GM23338 (cell line): Measurements from ENCODE around the gene TGFB3. TPM values are rescaled to one million over a fixed set of nuclear protein-coding genes. Genes with fewer than 3 reads are reported as not detected.

ENCODE experiments used
- ATAC-seq: fragments of 200-7000 bp; cut with Tn5 transposase; 3 replicates; pipeline ENCODE4 v1.9.1; 2020
- DNase-seq: peaks from one replicate; pipeline ENCODE4 v3.0.0-alpha.2; 2015; ENCODE audit warnings: low spot score
- H2AFZ ChIP-seq: fragments of 200-600 bp; sonication (generic); 2 replicates; pipeline ENCODE4 v1.8.0; 2016; ENCODE audit warnings: antibody characterized with exemption, mild to moderate bottlenecking, moderate library complexity
- H3F3A ChIP-seq: fragments of 200-600 bp; sonication (generic); replicated peaks from 2 replicates; pipeline ENCODE4 v1.8.0; 2017; ENCODE audit warnings: antibody characterized with exemption, mixed run types, low read depth
- H3K27ac ChIP-seq: fragments of 200-600 bp; sonication (generic); 2 replicates; pipeline ENCODE4 v1.6.1; 2016; ENCODE audit warnings: low read depth
- H3K27me3 ChIP-seq: fragments of 200-600 bp; sonication (generic); 2 replicates; pipeline ENCODE4 v1.8.0; 2016; ENCODE audit warnings: mild to moderate bottlenecking, mixed run types, moderate library complexity; ENCODE audit not compliant: insufficient read depth
- H3K36me3 ChIP-seq: fragments of 200-600 bp; sonication (generic); 2 replicates; pipeline ENCODE4 v1.8.0; 2016; ENCODE audit warnings: mild to moderate bottlenecking; ENCODE audit not compliant: insufficient read depth
- H3K4me1 ChIP-seq: fragments of 200-600 bp; sonication (generic); 2 replicates; pipeline ENCODE4 v1.8.0; 2016; ENCODE audit warnings: mild to moderate bottlenecking, moderate library complexity; ENCODE audit not compliant: insufficient read depth
- H3K4me2 ChIP-seq: fragments of 200-600 bp; sonication (generic); 2 replicates; pipeline ENCODE4 v1.7.1; 2017; ENCODE audit warnings: mixed run types
- H3K4me3 ChIP-seq: fragments of 200-600 bp; sonication (generic); 2 replicates; pipeline ENCODE4 v1.6.1; 2016; ENCODE audit warnings: mixed run types
- H3K79me2 ChIP-seq: fragments of 200-600 bp; sonication (generic); replicated peaks from 2 replicates; pipeline ENCODE4 v1.8.0; 2017; ENCODE audit warnings: mild to moderate bottlenecking; ENCODE audit not compliant: insufficient read depth
- H3K9me2 ChIP-seq: fragments of 200-600 bp; sonication (generic); 2 replicates; pipeline ENCODE4 v1.8.0; 2017; ENCODE audit not compliant: insufficient read depth
- H4K20me1 ChIP-seq: fragments of 200-600 bp; sonication (generic); replicated peaks from 2 replicates; pipeline ENCODE4 v1.8.0; 2017; ENCODE audit warnings: mild to moderate bottlenecking; ENCODE audit not compliant: insufficient read depth
- H3K27ac Mint-ChIP-seq: 2 replicates; pipeline ENCODE4 v1.8.0; 2020; ENCODE audit warnings: inconsistent platforms, mild to moderate bottlenecking, moderate library complexity, mixed read lengths
- H3K27me3 Mint-ChIP-seq: 3 replicates; pipeline ENCODE4 v1.8.0; 2022; ENCODE audit warnings: low read depth, mild to moderate bottlenecking, moderate library complexity, mixed read lengths, inconsistent platforms; ENCODE audit not compliant: insufficient read depth, poor library complexity
- H3K36me3 Mint-ChIP-seq: 3 replicates; pipeline ENCODE4 v1.8.0; 2021; ENCODE audit warnings: low read depth, mild to moderate bottlenecking, inconsistent platforms, moderate library complexity, mixed read lengths
- H3K4me1 Mint-ChIP-seq: 3 replicates; pipeline ENCODE4 v1.8.0; 2020; ENCODE audit warnings: mild to moderate bottlenecking, inconsistent platforms, mixed read lengths
- H3K4me3 Mint-ChIP-seq: 3 replicates; pipeline ENCODE4 v1.8.0; 2021; ENCODE audit warnings: moderate library complexity, mild to moderate bottlenecking, inconsistent platforms, mixed read lengths
- H3K9me3 Mint-ChIP-seq: 3 replicates; pipeline ENCODE4 v1.8.0; 2020; ENCODE audit warnings: moderate library complexity, mild to moderate bottlenecking, inconsistent platforms, mixed read lengths
- POLR2AphosphoS5 ChIP-seq: IDR thresholded peaks from 2 replicates; pipeline ENCODE4 v1.6.1; 2016; ENCODE audit warnings: antibody characterized with exemption, low read depth
- STAT1 ChIP-seq: IDR thresholded peaks from one replicate; pipeline ENCODE4 v1.6.1; 2016; ENCODE audit warnings: antibody characterized with exemption; ENCODE audit not compliant: unreplicated experiment
- ZNF114 ChIP-seq: fragments of 250-450 bp; sonication (Bioruptor Pico); IDR thresholded peaks from 2 replicates; pipeline ENCODE4 v1.5.0; 2020; ENCODE audit warnings: mild to moderate bottlenecking, moderate library complexity
- polyA plus RNA-seq: library from polyadenylated mRNA; unstranded; fragments of >200 nt; fragmentation: Nextera tagmentation; extraction: Ambion mirVana; gene quantifications from 2 replicates; pipeline ENCODE4 v1.2.1, GENCODE V29; 2016
- total RNA-seq: library from RNA; depleted of rRNA; stranded (reverse); fragments of >200 nt; shearing (Covaris generic); gene quantifications from 2 replicates; pipeline ENCODE4 v1.2.3, GENCODE V29; 2014
- TF ChIP-seq, protein P1 (sequence below), 2 experiments: fragments of 200-600 bp in 1 of 2; sonication (generic) in 1 of 2; conservative IDR thresholded peaks; 2 replicates each; pipeline versions ENCODE4 v1.5.1 to v1.6.1; 2016 to 2017; ENCODE audit warnings: antibody characterized with exemption in 2 of 2, low read depth in 2 of 2, mild to moderate bottlenecking in 2 of 2, moderate library complexity in 1 of 2
- TF ChIP-seq, protein P2 (sequence below): IDR thresholded peaks from 2 replicates; pipeline ENCODE4 v1.6.1; 2016; ENCODE audit warnings: antibody characterized with exemption
- TF ChIP-seq, protein P3 (sequence below): fragments of 250-450 bp; sonication (Bioruptor Pico); IDR thresholded peaks from 2 replicates; pipeline ENCODE4 v1.5.0; 2020; ENCODE audit warnings: mild to moderate bottlenecking, moderate library complexity
- TF ChIP-seq, protein P4 (sequence below): IDR thresholded peaks from one replicate; pipeline ENCODE4 v1.6.1; 2018; ENCODE audit warnings: antibody characterized with exemption; ENCODE audit not compliant: unreplicated experiment

TGFB3 gene
- total and polyA plus RNA-seq, 2 experiments from 2014 or later: 0.17 to 0.87 TPM

DNA sequence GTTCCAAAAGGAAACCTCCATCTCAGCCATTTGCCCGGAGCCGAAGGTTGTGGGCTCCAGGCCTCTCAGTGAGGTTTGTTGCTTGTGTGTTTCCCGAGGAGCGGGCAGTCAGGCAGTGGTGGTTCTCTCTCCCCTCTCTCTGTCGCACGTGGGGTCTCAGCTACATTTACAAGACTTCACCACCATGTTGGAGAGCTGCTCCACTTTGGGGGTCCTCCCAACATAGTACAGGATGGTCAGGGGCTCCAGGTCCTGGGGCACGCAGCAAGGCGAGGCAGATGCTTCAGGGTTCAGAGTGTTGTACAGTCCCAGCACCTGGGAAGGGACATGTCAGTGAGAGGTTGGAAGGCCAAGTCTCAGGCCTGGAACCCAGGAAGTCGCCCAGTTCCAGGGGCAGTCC, 22.8 kb downstream of the TGFB3 start:
- TF ChIP-seq, protein P1, sequence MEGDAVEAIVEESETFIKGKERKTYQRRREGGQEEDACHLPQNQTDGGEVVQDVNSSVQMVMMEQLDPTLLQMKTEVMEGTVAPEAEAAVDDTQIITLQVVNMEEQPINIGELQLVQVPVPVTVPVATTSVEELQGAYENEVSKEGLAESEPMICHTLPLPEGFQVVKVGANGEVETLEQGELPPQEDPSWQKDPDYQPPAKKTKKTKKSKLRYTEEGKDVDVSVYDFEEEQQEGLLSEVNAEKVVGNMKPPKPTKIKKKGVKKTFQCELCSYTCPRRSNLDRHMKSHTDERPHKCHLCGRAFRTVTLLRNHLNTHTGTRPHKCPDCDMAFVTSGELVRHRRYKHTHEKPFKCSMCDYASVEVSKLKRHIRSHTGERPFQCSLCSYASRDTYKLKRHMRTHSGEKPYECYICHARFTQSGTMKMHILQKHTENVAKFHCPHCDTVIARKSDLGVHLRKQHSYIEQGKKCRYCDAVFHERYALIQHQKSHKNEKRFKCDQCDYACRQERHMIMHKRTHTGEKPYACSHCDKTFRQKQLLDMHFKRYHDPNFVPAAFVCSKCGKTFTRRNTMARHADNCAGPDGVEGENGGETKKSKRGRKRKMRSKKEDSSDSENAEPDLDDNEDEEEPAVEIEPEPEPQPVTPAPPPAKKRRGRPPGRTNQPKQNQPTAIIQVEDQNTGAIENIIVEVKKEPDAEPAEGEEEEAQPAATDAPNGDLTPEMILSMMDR (conservative IDR thresholded peaks at IDR 0.05; ENCODE audit: low read depth in 2 of 2): no peak
- TF ChIP-seq POLR2AphosphoS5 (no peak), ZNF114 (CRISPR knock-in tag) (no peak), STAT1 (no peak)
- TF ChIP-seq, protein P2, sequence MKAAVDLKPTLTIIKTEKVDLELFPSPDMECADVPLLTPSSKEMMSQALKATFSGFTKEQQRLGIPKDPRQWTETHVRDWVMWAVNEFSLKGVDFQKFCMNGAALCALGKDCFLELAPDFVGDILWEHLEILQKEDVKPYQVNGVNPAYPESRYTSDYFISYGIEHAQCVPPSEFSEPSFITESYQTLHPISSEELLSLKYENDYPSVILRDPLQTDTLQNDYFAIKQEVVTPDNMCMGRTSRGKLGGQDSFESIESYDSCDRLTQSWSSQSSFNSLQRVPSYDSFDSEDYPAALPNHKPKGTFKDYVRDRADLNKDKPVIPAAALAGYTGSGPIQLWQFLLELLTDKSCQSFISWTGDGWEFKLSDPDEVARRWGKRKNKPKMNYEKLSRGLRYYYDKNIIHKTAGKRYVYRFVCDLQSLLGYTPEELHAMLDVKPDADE: no peak
- TF ChIP-seq, protein P3, sequence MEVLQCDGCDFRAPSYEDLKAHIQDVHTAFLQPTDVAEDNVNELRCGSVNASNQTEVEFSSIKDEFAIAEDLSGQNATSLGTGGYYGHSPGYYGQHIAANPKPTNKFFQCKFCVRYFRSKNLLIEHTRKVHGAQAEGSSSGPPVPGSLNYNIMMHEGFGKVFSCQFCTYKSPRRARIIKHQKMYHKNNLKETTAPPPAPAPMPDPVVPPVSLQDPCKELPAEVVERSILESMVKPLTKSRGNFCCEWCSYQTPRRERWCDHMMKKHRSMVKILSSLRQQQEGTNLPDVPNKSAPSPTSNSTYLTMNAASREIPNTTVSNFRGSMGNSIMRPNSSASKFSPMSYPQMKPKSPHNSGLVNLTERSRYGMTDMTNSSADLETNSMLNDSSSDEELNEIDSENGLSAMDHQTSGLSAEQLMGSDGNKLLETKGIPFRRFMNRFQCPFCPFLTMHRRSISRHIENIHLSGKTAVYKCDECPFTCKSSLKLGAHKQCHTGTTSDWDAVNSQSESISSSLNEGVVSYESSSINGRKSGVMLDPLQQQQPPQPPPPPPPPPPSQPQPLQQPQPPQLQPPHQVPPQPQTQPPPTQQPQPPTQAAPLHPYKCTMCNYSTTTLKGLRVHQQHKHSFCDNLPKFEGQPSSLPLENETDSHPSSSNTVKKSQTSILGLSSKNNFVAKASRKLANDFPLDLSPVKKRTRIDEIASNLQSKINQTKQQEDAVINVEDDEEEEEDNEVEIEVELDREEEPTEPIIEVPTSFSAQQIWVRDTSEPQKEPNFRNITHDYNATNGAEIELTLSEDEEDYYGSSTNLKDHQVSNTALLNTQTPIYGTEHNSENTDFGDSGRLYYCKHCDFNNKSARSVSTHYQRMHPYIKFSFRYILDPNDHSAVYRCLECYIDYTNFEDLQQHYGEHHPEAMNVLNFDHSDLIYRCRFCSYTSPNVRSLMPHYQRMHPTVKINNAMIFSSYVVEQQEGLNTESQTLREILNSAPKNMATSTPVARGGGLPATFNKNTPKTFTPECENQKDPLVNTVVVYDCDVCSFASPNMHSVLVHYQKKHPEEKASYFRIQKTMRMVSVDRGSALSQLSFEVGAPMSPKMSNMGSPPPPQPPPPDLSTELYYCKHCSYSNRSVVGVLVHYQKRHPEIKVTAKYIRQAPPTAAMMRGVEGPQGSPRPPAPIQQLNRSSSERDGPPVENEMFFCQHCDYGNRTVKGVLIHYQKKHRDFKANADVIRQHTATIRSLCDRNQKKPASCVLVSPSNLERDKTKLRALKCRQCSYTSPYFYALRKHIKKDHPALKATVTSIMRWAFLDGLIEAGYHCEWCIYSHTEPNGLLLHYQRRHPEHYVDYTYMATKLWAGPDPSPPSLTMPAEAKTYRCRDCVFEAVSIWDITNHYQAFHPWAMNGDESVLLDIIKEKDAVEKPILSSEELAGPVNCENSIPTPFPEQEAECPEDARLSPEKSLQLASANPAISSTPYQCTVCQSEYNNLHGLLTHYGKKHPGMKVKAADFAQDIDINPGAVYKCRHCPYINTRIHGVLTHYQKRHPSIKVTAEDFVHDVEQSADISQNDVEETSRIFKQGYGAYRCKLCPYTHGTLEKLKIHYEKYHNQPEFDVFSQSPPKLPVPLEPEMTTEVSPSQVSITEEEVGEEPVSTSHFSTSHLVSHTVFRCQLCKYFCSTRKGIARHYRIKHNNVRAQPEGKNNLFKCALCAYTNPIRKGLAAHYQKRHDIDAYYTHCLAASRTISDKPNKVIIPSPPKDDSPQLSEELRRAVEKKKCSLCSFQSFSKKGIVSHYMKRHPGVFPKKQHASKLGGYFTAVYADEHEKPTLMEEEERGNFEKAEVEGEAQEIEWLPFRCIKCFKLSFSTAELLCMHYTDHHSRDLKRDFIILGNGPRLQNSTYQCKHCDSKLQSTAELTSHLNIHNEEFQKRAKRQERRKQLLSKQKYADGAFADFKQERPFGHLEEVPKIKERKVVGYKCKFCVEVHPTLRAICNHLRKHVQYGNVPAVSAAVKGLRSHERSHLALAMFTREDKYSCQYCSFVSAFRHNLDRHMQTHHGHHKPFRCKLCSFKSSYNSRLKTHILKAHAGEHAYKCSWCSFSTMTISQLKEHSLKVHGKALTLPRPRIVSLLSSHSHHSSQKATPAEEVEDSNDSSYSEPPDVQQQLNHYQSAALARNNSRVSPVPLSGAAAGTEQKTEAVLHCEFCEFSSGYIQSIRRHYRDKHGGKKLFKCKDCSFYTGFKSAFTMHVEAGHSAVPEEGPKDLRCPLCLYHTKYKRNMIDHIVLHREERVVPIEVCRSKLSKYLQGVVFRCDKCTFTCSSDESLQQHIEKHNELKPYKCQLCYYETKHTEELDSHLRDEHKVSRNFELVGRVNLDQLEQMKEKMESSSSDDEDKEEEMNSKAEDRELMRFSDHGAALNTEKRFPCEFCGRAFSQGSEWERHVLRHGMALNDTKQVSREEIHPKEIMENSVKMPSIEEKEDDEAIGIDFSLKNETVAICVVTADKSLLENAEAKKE: no peak
- TF ChIP-seq, protein P4, sequence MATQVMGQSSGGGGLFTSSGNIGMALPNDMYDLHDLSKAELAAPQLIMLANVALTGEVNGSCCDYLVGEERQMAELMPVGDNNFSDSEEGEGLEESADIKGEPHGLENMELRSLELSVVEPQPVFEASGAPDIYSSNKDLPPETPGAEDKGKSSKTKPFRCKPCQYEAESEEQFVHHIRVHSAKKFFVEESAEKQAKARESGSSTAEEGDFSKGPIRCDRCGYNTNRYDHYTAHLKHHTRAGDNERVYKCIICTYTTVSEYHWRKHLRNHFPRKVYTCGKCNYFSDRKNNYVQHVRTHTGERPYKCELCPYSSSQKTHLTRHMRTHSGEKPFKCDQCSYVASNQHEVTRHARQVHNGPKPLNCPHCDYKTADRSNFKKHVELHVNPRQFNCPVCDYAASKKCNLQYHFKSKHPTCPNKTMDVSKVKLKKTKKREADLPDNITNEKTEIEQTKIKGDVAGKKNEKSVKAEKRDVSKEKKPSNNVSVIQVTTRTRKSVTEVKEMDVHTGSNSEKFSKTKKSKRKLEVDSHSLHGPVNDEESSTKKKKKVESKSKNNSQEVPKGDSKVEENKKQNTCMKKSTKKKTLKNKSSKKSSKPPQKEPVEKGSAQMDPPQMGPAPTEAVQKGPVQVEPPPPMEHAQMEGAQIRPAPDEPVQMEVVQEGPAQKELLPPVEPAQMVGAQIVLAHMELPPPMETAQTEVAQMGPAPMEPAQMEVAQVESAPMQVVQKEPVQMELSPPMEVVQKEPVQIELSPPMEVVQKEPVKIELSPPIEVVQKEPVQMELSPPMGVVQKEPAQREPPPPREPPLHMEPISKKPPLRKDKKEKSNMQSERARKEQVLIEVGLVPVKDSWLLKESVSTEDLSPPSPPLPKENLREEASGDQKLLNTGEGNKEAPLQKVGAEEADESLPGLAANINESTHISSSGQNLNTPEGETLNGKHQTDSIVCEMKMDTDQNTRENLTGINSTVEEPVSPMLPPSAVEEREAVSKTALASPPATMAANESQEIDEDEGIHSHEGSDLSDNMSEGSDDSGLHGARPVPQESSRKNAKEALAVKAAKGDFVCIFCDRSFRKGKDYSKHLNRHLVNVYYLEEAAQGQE: no peak
- no peak overlapping the region for H3K27ac Mint-ChIP-seq
- H3K9me2 ChIP-seq: peaks cover 5% of the 10 kb centered on the region; the same call in 1 of the 2 replicates
- H3K27ac ChIP-seq: no peak overlapping the region
- H3K36me3 ChIP-seq: no peaks in the 10 kb centered on the region
- H3K4me1 ChIP-seq: no peaks in the 10 kb centered on the region
- no peak for ATAC-seq
- no peaks in the 10 kb centered on the region for H3K36me3 Mint-ChIP-seq
- no peaks in the 10 kb centered on the region for H3K27me3 ChIP-seq
- H3K9me3 Mint-ChIP-seq: no peaks in the 10 kb centered on the region
- no peak overlapping the region for H3K4me3 ChIP-seq
- peaks cover 6% of the 10 kb centered on the region for H3K4me1 Mint-ChIP-seq
- no peaks in the 10 kb centered on the region for H4K20me1 ChIP-seq
- H3K79me2 ChIP-seq: no peaks in the 10 kb centered on the region
- no peak overlapping the region for H2AFZ ChIP-seq
- H3K4me2 ChIP-seq: no peak overlapping the region
- DNase-seq: no peak
- no peak overlapping the region for H3K4me3 Mint-ChIP-seq
- H3K27me3 Mint-ChIP-seq: no peaks in the 10 kb centered on the region
- no peaks in the 10 kb centered on the region for H3F3A ChIP-seq
